ENCODE data around the gene WHAMM.
"Not testable (repeated sequence)": the region's sequence is repeated elsewhere in the genome, so short reads cannot be mapped to it uniquely, and the experiment has no call there.

Gene WHAMM

DNA sequence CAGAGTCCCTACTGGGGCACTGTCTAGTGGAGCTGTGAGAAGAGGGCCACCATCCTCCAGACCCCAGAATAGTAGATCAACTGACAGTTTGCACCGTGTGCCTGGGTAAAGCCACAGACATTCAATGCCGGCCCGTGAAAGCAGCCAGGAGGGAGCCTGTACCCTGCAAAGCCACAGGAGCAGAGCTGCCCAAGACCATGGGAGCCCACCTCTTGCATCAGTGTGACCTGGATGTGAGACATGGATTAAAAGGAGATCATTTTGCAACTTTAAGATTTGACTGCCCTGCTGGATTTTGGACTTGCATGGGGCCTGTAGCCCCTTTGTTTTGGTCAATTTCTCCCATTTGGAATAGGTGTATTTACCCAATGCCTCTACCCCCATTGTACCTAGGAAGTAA is 56.6 kb downstream of the WHAMM start:
- DNase-seq (ENCODE audit: low spot score), result not testable (repeated sequence)

DNA sequence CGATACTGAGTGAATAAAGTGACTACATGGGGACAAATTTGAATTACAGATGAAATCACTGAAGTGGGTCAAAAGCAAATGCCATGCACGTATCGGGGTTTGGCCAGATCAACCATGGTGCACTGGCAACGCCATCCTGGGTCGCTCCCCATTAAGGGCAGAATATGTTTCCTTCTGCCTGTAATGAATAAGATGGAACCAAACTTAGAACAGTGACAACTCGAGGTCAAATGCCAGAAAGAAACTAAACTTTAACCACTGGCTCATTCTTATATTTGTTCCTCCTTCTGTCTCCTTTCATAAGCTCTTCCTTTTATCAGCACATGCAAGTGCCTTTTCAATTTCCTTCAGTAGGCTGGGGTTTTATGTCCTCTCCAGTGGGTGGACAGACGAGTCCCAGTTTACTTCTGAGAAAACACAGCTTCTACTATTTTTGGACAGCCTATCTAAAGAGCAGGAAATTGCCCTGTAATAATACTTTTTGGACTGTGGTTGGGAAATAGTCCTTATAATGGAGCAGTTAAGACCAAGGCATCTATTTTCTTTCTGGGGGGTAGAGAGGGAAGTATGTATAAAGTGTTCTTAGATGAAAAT is 61.4 kb downstream of the WHAMM start:
- DNase-seq (ENCODE audit: low spot score), result no peak

DNA sequence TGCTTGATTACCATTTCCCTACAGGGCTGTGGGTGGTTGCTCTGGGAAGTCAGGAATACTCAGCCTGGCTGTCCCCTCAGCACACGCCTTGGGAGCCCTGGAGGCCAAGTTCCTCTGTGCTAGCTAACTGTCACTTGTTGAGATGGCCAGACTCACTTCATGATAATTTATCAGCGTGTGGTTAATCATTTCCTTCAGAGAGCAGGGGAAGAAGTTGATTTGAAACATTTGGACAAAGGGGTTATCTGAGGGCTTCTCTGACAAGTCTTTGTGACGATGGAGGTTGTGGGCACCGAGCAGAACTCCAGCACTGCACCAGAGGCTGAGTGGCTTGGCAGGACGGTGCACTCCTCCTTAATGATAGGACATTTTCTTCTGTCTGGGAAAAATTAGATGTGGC is 61.9 kb downstream of the WHAMM start:
- DNase-seq (ENCODE audit: low spot score), result no peak

DNA sequence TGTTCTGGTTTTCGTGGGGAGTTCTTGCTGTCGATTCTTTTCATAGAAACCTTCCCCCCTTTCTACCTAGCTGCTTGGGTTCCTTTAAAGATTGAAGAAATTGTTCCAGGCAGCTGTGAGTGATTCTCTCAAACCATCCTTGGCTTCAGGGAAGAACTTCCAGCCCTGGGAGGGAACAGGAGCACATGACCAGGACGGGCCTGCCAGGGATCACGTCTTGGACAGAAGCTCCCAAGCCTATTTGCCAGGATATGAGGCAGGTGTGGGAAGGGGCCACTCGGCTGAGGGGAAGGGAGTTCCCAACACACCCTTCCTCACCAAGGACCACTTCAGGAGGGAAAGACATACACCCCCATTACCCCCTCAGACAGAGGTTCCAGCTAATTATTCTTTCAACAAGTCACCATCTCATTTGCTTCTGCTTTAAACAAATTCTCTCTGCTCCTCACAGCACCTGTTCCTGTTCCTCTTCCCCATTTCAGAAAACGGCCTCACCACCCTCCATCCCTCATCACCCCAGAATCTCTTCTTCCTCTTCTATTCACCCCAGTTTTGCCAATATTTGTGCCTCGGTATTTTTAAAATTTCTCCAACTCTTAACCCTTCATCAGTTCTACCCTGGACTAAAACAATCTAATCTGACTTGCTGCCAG is 62.5 kb downstream of the WHAMM start:
- DNase-seq (ENCODE audit: low spot score), result no peak

DNA sequence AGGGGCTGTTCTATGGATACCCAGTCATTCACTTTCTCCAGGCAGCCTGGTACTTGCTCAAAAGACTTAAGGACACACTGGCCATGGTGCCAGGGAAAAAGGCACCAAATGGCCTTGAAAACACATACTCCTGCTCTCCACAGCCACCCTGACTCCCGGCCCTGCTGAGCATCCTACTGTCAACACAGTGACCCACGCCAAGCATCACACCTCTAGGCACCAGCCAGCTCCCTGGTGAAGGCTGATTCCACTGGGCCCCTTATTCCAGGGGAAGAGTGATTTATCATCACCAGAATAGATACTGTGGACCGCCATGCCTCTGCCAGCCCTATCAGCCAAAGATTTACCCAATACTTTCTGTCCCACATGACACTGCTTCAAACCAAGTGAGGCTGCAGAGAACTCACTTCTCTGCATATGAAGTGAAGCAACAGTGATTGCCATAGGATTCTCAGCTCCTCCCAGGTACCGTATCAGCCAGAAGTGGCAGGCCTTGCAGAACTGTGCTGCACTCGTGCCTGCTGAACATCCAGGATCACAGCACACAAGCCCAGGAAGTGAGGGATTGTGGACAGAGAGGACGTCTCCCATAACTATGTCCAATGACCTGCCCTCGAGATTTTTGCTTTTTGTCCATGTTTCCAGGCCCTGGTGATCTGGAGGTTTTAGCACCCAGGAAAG is 63.7 kb downstream of the WHAMM start:
- DNase-seq (ENCODE audit: low spot score), result no peak

DNA sequence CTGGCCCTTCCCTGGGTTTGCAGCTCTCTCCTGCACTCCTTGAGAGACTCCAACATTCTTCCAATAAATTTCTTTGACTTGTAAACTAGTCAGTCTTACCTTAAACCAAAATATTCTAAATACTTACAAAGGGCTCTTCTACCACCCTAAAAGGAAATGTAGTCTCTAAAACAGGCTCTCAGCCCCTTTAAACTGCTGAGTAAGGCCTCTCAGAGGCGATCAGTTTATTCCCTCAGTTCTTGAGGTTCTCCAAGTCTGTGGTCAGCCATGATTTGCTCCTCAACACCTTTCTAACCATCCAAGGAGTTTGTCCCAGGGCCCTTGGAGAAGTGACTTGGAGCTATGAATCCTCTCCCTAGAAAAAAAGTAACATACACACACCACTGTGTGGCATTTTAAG is 64.8 kb downstream of the WHAMM start:
- no peak for DNase-seq (ENCODE audit: low spot score)

DNA sequence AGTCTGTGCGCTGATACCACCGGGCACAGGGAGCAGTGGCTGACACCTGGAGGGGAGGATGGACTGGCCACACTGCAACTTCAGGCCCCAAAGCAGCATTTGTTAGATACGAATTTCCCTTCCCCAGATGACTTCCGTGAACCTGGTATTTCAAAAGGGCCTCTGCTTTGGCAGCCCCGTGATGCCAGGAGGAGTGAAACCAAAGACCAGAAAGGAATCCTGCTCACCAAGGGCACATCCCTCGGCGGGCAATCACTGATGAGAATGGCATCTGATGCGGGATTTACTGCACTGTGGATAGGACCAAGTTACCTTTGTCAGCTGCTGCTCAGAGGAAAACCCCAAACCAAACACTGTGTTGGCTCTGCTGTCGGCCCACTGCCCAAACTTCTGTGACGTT is 65.5 kb downstream of the WHAMM start:
- DNase-seq (ENCODE audit: low spot score), result no peak

DNA sequence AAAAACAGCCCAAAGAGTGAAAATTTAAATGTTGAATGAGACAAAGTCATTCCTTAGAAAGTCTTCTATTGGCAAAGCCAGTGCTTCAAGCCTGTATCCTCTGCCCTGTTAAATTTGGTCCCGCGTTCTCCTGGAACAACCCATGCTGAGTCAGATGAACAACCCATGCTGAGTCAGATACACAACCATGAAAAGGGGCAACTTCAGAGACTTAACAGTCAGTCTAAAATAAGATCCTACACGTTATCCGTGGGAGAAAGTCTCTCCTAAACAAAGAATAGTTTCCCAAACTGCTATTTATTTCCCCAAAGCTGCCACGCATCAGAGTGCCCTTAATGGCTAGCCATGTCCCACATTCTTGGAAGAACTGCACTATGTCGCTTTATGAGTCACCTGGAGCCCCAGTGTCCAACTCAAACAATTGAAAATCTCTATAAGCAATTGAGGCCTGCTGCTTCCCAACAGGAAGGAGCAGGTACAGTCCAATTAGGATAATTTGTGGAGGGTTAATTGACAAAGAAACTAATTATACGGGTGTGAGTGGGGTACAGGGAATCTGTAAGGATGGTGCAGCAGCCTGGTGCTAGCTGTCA is 66.1 kb downstream of the WHAMM start:
- DNase-seq (ENCODE audit: low spot score), result no peak

DNA sequence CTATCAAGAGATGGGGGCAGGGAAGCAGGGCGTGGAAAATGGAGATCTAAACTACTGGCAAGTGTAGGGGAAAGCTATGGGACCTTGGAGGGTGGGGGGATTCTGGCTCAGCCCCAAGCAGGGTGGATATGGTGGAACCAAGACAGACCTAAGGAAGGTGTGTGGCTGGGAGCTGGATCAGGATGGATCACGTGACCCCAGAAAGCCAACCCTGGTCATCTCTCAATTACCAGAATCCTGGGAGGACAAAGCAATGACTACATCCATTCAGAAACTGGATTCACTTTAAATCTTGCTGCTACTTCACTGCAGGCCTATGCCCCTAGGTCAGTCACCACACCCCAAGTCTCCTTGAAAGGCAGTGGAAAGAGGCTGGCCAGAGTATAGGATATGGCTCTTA is 68.4 kb downstream of the WHAMM start:
- no peak for DNase-seq (ENCODE audit: low spot score)

DNA sequence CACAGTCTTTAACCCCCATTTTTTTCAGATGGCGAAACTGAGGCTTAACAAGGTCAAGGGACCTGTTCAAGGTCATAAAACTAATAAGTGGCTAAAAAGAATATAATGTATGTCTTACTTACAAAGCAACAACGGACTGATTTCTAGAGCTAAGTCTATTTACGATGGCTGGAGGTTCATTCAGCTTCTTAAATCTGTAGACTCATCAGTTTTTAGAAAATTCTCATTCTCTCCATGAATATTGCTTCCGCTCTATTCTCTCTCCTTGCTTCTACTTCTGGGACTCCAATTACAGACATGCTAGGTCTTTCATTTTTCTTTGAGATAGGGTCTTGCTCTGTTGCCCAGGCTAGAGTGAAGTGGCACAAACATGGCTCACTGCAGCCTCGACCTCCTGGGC is 68.9 kb downstream of the WHAMM start:
- no peak for DNase-seq (ENCODE audit: low spot score)

DNA sequence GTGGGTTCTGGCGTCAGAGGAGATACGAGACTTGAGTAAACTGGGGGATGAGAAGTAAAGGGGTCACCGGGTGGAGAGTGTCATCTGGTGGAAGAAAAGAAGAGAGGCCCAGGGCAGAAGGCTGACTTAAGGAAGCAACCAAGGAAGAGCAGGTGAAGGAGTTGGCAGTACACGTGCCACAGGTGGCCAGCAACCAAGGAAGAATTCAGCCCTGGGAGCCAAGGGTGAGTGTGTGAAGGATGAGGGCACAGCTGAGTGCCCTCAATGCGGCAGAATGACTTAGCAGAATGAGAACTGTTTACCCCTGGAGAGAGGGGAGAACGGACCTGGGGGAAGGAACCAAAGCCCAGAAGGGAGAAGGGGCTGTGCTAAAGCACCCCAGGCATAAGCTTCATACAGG is 71.3 kb downstream of the WHAMM start:
- DNase-seq (ENCODE audit: low spot score), result no peak

DNA sequence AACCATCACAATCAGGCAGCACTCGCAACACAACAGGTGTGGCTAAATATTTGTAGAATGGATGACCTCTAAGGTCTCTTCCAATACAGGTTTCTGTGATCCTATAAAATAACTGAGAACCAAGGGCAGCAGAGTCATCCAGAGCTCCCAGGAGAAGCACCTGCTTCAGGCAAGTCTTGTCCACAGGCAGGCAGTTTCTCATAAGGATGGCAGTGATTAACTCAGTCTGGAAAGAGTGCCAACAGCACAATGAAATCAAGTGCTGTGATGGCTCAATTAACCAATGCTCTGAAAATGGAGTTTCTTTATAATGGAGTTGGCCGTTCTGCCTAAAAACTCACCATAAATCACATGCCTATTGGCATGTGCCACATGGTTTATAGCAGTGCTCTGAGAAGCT is 72.3 kb downstream of the WHAMM start:
- no peak for DNase-seq (ENCODE audit: low spot score)

DNA sequence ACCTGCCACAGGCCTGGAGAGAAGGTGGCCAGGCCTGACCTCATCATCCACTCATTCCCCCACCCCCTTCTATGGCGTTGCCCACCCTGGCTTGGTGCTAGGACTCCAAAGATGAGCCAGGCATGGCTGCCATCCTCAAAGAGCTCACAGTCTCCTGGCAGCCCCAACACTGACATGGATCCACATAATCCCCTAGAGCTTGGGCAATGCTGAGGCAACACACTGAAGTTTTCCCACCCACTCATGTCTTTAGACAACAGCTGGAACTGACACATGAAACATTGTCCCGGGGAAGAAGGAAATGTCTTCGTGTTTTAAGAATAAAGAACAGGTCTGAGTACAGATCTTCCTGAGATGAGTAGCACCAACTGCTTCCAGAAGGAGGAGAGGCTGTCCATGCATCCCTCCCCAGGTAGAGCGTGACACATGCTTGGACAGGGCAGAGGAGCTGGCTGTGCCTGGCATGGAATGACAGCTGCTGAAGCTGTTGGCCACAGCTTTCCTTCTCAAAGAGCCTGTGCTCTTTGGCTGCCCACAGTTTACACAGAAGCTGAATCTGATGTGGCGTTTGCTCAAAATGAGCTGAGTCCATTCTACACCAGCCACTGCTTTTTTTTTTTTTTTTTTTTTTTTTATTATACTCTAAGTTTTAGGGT is 73.0 kb downstream of the WHAMM start:
- DNase-seq (ENCODE audit: low spot score), result no peak
